Upper lobe of left lung (tissue), 4 donors: ENCODE measurements around the gene TYROBP.

ENCODE experiments used
- EP300 ChIP-seq, 4 donors: sonication (generic); formaldehyde crosslinking; IDR thresholded peaks; one replicate each; pipeline ENCODE4 v1.5.1; 2017; ENCODE audit warnings: antibody characterized with exemption in 4 of 4, control low read depth in 2 of 4
- POLR2A ChIP-seq, 4 donors: fragments of 450-650 bp; IDR thresholded peaks; one replicate each; pipeline ENCODE4 v1.5.1; 2016 to 2017; ENCODE audit warnings: antibody characterized with exemption in 4 of 4, mild to moderate bottlenecking in 2 of 4
- POLR2AphosphoS5 ChIP-seq, 2 donors: sonication (generic); formaldehyde crosslinking; IDR thresholded peaks; one replicate each; pipeline ENCODE4 v1.5.1; 2017; ENCODE audit warnings: antibody characterized with exemption in 2 of 2
- TF ChIP-seq, protein P1 (sequence below), 6 experiments: fragments of 450-650 bp in 4 of 6; fragments of 200-600 bp in 2 of 6; sonication (generic) in 2 of 6; IDR thresholded peaks; one replicate each; pipeline ENCODE4 v1.5.1; 2016 to 2019; ENCODE audit warnings: antibody characterized with exemption in 6 of 6

DNA sequence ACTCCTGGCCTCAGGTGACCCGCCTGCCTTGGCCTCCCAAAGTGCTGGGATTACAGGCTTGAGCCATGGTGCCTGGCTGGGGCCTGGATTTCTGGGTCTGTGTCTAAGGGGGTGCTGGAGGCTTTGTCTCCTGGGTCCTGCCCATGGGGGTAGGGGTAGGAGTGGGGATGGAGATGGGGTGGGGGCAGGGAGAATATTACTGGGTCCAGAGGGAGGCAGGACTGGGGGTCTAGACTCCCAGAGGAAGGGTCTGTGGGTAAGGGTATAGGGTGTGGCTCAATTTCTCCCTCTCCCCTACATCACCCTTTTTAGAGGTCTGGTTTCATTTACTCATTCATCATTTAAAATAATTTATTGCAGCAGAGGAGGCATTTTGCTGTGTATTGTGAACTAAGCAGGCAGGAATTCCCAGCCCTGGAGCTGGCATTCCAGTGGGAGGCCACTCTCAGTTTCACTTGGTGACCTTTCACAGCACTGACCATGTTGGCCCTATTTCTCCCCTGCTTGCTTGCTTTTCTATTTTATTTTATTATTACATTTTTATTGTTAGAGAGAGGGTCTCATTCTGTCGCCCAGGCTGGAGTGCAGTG is 6.9 kb downstream of the TYROBP start:
- TF ChIP-seq POLR2A (IDR thresholded peaks at IDR 0.05) (no peak), EP300 (IDR thresholded peaks at IDR 0.05) (no peak), POLR2AphosphoS5 (IDR thresholded peaks at IDR 0.05) (no peak)
- TF ChIP-seq, protein P1, sequence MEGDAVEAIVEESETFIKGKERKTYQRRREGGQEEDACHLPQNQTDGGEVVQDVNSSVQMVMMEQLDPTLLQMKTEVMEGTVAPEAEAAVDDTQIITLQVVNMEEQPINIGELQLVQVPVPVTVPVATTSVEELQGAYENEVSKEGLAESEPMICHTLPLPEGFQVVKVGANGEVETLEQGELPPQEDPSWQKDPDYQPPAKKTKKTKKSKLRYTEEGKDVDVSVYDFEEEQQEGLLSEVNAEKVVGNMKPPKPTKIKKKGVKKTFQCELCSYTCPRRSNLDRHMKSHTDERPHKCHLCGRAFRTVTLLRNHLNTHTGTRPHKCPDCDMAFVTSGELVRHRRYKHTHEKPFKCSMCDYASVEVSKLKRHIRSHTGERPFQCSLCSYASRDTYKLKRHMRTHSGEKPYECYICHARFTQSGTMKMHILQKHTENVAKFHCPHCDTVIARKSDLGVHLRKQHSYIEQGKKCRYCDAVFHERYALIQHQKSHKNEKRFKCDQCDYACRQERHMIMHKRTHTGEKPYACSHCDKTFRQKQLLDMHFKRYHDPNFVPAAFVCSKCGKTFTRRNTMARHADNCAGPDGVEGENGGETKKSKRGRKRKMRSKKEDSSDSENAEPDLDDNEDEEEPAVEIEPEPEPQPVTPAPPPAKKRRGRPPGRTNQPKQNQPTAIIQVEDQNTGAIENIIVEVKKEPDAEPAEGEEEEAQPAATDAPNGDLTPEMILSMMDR (IDR thresholded peaks at IDR 0.05) = no peak
